GM10266 (cell line): ENCODE measurements around the gene URAD.

Source experiments
- DNase-seq: peaks from one replicate; pipeline ENCODE4 v3.0.0; 2012; ENCODE audit errors: extremely low spot score
- CTCF ChIP-seq: IDR thresholded peaks from 2 replicates; pipeline ENCODE4 v1.5.1; 2012; ENCODE audit warnings: mild to moderate bottlenecking, low read depth; ENCODE audit not compliant: control insufficient read depth, insufficient read depth; ENCODE audit errors: missing control alignments

URAD gene

GRCh38 chr13:27979001-27979643 lies 9.4 kb downstream of the URAD start:
- TF ChIP-seq CTCF = no peak
- no peak for DNase-seq

- TF ChIP-seq CTCF = no peak
- DNase-seq = no peak
Measured at GRCh38 chr13:27978301-27978968, 10.1 kb downstream of the URAD start.

GRCh38 chr13:27977476-27978300 lies 10.8 kb downstream of the URAD start:
- TF ChIP-seq CTCF = no peak
- DNase-seq = no peak

- DNase-seq = no peak
- TF ChIP-seq CTCF = no peak
Measured at GRCh38 chr13:27976362-27977091, 12.0 kb downstream of the URAD start.

GRCh38 chr13:27975564-27976361 lies 12.7 kb downstream of the URAD start:
- TF ChIP-seq CTCF = no peak
- no peak for DNase-seq

- no peak for TF ChIP-seq CTCF
- no peak for DNase-seq
Measured at GRCh38 chr13:27973961-27974662, 14.4 kb downstream of the URAD start.
